ENCODE data around the gene GLOD5. TPM values are rescaled to one million over a fixed set of nuclear protein-coding genes. Genes with fewer than 3 reads are reported as not detected.

GLOD5 gene
- total RNA-seq, 1 experiment from 2014 or later, result not detected

DNA sequence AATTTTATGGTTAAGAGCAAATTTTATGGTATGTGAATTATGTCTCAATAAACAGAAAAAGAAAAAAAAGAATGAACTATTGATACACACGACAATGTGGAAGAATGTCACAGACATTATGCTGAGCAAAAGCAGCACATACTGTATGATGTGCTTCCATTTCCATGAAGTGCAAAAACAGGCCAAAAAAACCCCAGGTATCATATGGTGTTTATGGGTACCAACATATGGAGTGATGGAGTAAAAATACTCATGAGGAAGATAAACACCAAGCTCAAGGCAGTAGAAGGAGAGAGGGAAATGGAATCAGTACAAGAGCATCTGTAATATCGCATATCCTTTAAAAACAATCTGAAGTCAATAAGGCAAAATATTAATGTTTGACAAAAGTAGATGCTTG lies 20.7 kb downstream of the GLOD5 start:
- no peak for DNase-seq
- BruUV-seq (replicated peaks), result no TSS peak
- Mint-ChIP-seq H3K27ac (ENCODE audit: unreplicated experiment) (no peak overlapping the region), H3K4me3 (ENCODE audit: low read depth, unreplicated experiment) (no peak overlapping the region), H3K9me3 (ENCODE audit: low read depth, unreplicated experiment) (no peaks in the 10 kb centered on the region), H3K36me3 (ENCODE audit: insufficient read depth, unreplicated experiment) (no peaks in the 10 kb centered on the region), H3K4me1 (ENCODE audit: low read depth, unreplicated experiment) (no peaks in the 10 kb centered on the region), H3K27me3 (ENCODE audit: unreplicated experiment) (peaks cover 32% of the 10 kb centered on the region)
- CTCF ChIA-PET, result no interaction called here
- intact Hi-C loops (cut with micrococcal nuclease; ENCODE audit: unreplicated experiment), result no loop called here
- TF ChIP-seq, protein P1, sequence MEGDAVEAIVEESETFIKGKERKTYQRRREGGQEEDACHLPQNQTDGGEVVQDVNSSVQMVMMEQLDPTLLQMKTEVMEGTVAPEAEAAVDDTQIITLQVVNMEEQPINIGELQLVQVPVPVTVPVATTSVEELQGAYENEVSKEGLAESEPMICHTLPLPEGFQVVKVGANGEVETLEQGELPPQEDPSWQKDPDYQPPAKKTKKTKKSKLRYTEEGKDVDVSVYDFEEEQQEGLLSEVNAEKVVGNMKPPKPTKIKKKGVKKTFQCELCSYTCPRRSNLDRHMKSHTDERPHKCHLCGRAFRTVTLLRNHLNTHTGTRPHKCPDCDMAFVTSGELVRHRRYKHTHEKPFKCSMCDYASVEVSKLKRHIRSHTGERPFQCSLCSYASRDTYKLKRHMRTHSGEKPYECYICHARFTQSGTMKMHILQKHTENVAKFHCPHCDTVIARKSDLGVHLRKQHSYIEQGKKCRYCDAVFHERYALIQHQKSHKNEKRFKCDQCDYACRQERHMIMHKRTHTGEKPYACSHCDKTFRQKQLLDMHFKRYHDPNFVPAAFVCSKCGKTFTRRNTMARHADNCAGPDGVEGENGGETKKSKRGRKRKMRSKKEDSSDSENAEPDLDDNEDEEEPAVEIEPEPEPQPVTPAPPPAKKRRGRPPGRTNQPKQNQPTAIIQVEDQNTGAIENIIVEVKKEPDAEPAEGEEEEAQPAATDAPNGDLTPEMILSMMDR (IDR thresholded peaks at IDR 0.05; ENCODE audit: unreplicated experiment), result no peak

GRCh38 chrX:48782795-48783194 lies 21.2 kb downstream of the GLOD5 start:
- Mint-ChIP-seq H3K27me3 (ENCODE audit: unreplicated experiment) (peaks cover 32% of the 10 kb centered on the region), H3K4me3 (ENCODE audit: low read depth, unreplicated experiment) (no peak overlapping the region), H3K27ac (ENCODE audit: unreplicated experiment) (no peak overlapping the region), H3K4me1 (ENCODE audit: low read depth, unreplicated experiment) (no peaks in the 10 kb centered on the region), H3K36me3 (ENCODE audit: insufficient read depth, unreplicated experiment) (no peaks in the 10 kb centered on the region), H3K9me3 (ENCODE audit: low read depth, unreplicated experiment) (no peaks in the 10 kb centered on the region)
- CTCF ChIA-PET, result no interaction called here
- no peak for DNase-seq
- intact Hi-C loops (cut with micrococcal nuclease; ENCODE audit: unreplicated experiment), result no loop called here
- BruUV-seq (replicated peaks), result no TSS peak
- TF ChIP-seq, protein P1 (IDR thresholded peaks at IDR 0.05; ENCODE audit: unreplicated experiment), result no peak

- no peaks in the 10 kb centered on the region for H3K9me3 Mint-ChIP-seq (ENCODE audit: low read depth, unreplicated experiment)
- no peak overlapping the region for H3K4me3 Mint-ChIP-seq (ENCODE audit: low read depth, unreplicated experiment)
- no peaks in the 10 kb centered on the region for H3K4me1 Mint-ChIP-seq (ENCODE audit: low read depth, unreplicated experiment)
- CTCF ChIA-PET, result no interaction called here
- no peak overlapping the region for H3K27ac Mint-ChIP-seq (ENCODE audit: unreplicated experiment)
- TF ChIP-seq, protein P1 (IDR thresholded peaks at IDR 0.05; ENCODE audit: unreplicated experiment), result no peak
- intact Hi-C loops (cut with micrococcal nuclease; ENCODE audit: unreplicated experiment), result no loop called here
- BruUV-seq (replicated peaks), result no TSS peak
- DNase-seq, result no peak
- H3K36me3 Mint-ChIP-seq (ENCODE audit: insufficient read depth, unreplicated experiment), result no peaks in the 10 kb centered on the region
- H3K27me3 Mint-ChIP-seq (ENCODE audit: unreplicated experiment), result peaks cover 49% of the 10 kb centered on the region
Measured at GRCh38 chrX:48784726-48785125, 23.2 kb downstream of the GLOD5 start.

DNA sequence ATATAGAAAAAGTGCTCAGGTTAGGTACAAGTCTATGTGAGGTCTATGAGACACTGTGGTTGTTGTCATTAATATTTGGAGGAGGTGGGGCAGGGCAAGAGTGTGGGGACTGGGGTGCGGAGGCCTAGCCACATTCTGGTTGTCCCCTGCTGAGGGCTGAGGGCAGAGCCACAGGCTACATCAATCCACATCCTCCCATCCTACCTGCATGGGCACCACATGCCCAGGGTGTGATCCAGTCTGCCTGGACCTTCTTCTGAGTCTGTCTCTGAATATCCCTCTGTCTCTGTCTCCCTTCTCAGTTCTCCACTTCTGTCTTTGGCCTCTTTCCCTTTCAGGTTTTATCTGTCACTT lies 23.6 kb downstream of the GLOD5 start:
- intact Hi-C loops (cut with micrococcal nuclease; ENCODE audit: unreplicated experiment), result no loop called here
- Mint-ChIP-seq H3K27ac (ENCODE audit: unreplicated experiment) (no peak overlapping the region), H3K4me3 (ENCODE audit: low read depth, unreplicated experiment) (no peak overlapping the region), H3K4me1 (ENCODE audit: low read depth, unreplicated experiment) (no peaks in the 10 kb centered on the region), H3K36me3 (ENCODE audit: insufficient read depth, unreplicated experiment) (no peaks in the 10 kb centered on the region), H3K9me3 (ENCODE audit: low read depth, unreplicated experiment) (no peaks in the 10 kb centered on the region), H3K27me3 (ENCODE audit: unreplicated experiment) (peaks cover 54% of the 10 kb centered on the region)
- no TSS peak for BruUV-seq (replicated peaks)
- TF ChIP-seq, protein P1 (IDR thresholded peaks at IDR 0.05; ENCODE audit: unreplicated experiment), result no peak
- CTCF ChIA-PET, result no interaction called here
- DNase-seq, result no peak

Data from Calu3 (cell line).